ENCODE measurements around the gene PHF13. TPM values are rescaled to one million over a fixed set of nuclear protein-coding genes. Genes with fewer than 3 reads are reported as not detected.

Gene PHF13
- 10.2 and 12.0 TPM in 2 replicates for total RNA-seq

DNA sequence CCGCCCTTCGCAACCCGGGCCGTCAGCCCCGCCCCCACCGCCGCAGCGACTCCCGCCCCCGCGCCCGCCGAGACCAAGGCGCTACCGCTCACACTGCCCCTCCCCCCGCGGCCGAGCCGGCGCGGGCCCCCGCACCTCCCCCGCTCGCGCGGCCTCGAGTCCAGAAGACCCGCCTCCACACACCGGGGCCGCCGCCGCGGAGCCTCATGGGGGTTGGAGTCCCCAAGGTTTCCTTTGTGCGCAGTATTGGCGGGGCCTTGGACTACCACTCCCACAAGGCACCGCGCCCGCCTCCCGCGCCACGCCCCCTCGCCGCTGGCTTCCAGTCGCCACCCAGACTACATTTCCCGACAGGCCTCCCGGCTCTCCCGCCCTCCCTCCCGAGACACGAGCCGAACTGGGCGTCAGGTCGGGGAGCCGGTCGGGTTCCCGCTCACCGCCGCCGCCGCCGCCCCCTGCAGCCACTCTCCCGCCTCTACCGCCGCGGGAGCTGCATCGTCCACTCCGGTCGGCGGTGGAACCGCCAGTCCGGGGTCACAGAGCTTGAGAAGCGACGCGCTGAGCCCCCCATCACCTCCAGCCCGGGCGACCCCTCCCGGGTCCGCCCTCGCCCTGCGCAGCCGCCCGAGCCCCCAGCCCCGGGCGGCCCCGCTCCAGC, at the start of gene PHF13:
Gene PHF13 (plus strand): TSS at position 371 of the 658 bp plus-strand sequence. CDS start 336 bp downstream, outside the sequence.

GRCh38 chr1:6579374-6580118, 34.0 kb upstream of the PHF13 start, which contains the start of gene ZBTB48:
ZBTB48 (plus strand) TSS chr1:6579994; CDS start chr1:6580610, 616 bp downstream.

GRCh38 chr1:6602669-6603237, 10.8 kb upstream of the PHF13 start, which contains the start of gene KLHL21:
KLHL21 (minus strand) TSS chr1:6602869; CDS start chr1:6602817, 52 bp downstream.

DNA sequence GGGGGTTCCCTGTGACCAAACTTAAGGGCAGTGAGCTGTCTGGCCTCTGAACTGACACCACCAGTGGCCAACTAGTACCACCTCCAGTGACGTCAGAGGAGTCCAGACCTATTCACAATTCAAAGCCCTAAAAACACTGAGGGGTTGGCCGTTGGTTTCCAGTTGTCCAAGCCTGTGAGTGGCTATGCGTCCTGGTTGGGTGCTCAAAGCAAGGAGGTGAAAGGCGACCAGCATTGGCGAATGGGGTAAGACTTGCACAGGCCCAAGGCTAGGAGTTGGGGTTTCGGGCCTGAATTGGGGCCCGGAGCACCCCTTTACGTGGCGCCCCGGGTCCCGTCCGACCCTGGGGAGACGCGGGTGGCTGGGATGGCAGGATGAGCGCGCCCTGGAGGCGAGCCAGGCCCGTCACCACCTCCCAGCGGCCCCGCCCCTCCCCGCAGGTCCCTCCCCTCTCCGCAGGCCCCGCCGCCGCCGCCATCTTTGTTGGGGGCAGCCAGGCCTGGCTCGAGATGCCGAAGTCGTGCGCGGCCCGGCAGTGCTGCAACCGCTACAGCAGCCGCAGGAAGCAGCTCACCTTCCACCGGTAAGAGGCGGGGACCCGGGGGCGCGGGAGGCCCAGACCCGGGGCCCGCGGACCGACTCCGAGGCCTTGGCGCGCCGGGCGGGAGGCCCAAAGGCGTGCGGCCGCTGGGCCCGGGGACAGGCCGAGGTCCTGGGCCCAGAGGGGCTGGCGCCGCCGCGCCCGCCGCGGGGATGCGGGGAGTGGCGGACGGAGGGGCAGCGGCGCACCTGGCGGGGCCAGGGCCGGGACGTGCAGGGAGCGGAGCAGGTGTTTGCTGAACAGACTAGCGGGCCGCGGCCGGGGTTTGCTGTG, 11.4 kb downstream of the PHF13 start, which contains the start of gene THAP3:
Gene THAP3 (plus strand): TSS at position 159 of the 874 bp plus-strand sequence. CDS start 351 bp downstream, at position 510.

Other genes with a start within 250 kb of the PHF13 start
- 130 and 138 TPM in 2 replicates for gene ACOT7, start 220.0 kb upstream of the PHF13 start, total RNA-seq
- 173 and 201 TPM in 2 replicates for gene HES2, start 193.8 kb upstream of the PHF13 start, total RNA-seq
- 13.7 and 14.0 TPM in 2 replicates for gene ESPN, start 189.0 kb upstream of the PHF13 start, total RNA-seq
- 31.7 and 34.3 TPM in 2 replicates for gene TNFRSF25, start 147.6 kb upstream of the PHF13 start, total RNA-seq
- 42.2 and 51.3 TPM in 2 replicates for gene PLEKHG5, start 122.1 kb upstream of the PHF13 start, total RNA-seq
- gene NOL9, start 59.2 kb upstream of the PHF13 start, total RNA-seq, result 11.6 and 15.7 TPM in 2 replicates
- not detected in 2 replicates for gene TAS1R1, start 58.4 kb upstream of the PHF13 start, total RNA-seq
- gene ZBTB48, start 33.7 kb upstream of the PHF13 start, total RNA-seq, result 7.8 and 19.4 TPM in 2 replicates
- gene KLHL21, start 10.9 kb upstream of the PHF13 start, total RNA-seq, result 48.1 and 54.9 TPM in 2 replicates
- gene THAP3, start 11.1 kb downstream of the PHF13 start, total RNA-seq, result 15.0 and 19.6 TPM in 2 replicates
- 25.2 and 35.4 TPM in 2 replicates for gene DNAJC11, start 88.1 kb downstream of the PHF13 start, total RNA-seq
- 50.7 and 63.9 TPM in 2 replicates for gene CAMTA1, start 171.7 kb downstream of the PHF13 start, total RNA-seq

Measured in airway epithelial cell (primary cell).